Thoracic aorta (tissue), 2 donors: ENCODE measurements around the gene UQCC5. TPM values are rescaled to one million over a fixed set of nuclear protein-coding genes. Genes with fewer than 3 reads are reported as not detected.

Experiments
- ATAC-seq: fragments of 150-250 bp; one replicate; pipeline ENCODE4 v1.8.0; 2017; ENCODE audit warnings: low read depth; ENCODE audit not compliant: insufficient number of reproducible peaks, low FRiP score
- DNase-seq: peaks from one replicate; pipeline ENCODE4 v3.0.0-alpha.2; 2020; ENCODE audit warnings: low spot score
- H3K27ac ChIP-seq, 2 donors: fragments of 200-600 bp; sonication (generic); 1 replicate in 1 of 2; 2 replicates in 1 of 2; pipeline ENCODE4 v1.5.1; 2016; ENCODE audit warnings: mild to moderate bottlenecking in 2 of 2, moderate library complexity in 2 of 2
- H3K27me3 ChIP-seq: fragments of 200-600 bp; sonication (generic); replicated peaks from 2 replicates; pipeline ENCODE4 v1.6.0; 2016; ENCODE audit warnings: mild to moderate bottlenecking; ENCODE audit not compliant: insufficient read depth
- H3K36me3 ChIP-seq: fragments of 200-600 bp; sonication (generic); one replicate; pipeline ENCODE4 v1.5.1; 2016
- H3K4me1 ChIP-seq, 2 donors: fragments of 200-600 bp; sonication (generic); 1 replicate in 1 of 2; 2 replicates in 1 of 2; pipeline versions ENCODE4 v1.5.1 to v1.6.0; 2016; ENCODE audit warnings: low read depth in 2 of 2, mild to moderate bottlenecking in 1 of 2; ENCODE audit not compliant: control insufficient read depth in 1 of 2
- H3K4me3 ChIP-seq: fragments of 200-600 bp; sonication (generic); 2 replicates; pipeline ENCODE4 v1.5.1; 2016; ENCODE audit warnings: mild to moderate bottlenecking
- H3K9me3 ChIP-seq: fragments of 200-600 bp; sonication (generic); 2 replicates; pipeline ENCODE4 v1.5.1; 2016
- total RNA-seq, 2 donors: library from RNA; depleted of rRNA; stranded (reverse); fragments of >200 nt; gene quantifications; one replicate each; pipeline versions ENCODE4 v1.1.0 to v1.2.3, GENCODE V29; 2016
- TF ChIP-seq, protein P1 (sequence below): fragments of 200-600 bp; sonication (generic); IDR thresholded peaks from one replicate; pipeline ENCODE4 v1.5.1; 2019; ENCODE audit warnings: antibody characterized with exemption

The UQCC5 gene
- total RNA-seq, 2 donors from 2014 or later, result 0.95 to 8.7 TPM

DNA sequence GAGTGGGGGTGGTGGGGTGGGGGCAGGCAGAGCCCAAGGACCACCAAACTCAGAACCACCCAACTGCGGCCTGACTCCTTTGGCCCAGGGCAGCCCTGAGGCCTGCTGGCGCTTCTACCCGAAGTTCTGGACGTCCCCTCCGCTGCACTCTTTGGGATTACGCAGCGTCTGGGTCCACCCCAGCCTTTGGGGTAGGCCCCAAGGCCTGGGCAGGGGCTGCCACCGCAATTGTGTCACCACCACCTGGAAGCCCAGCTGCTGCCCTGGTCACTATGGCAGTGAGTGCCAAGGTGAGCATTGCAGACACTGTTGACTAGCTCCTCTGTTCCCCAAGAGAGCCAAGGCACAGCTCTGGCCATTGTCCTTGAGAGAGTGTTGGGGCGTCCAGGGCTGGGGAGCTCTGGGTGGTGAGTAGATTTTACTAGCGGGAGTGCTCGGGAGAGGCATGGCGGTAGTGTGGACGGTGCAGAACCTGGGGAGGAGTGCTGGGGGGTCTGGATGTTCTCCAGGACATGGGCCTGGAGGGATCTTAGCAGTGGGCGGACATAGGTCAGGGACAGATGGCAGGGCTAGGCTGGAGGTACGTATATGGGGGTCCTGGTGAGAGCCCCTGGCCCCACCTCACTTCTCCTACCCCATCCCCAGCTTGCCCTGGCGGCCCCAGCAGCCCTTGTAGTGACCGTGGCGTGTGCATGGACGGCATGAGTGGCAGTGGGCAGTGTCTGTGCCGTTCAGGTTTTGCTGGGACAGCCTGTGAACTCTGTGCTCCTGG is 15.5 kb upstream of the UQCC5 start:
- no peak overlapping the region for H3K4me3 ChIP-seq

DNA sequence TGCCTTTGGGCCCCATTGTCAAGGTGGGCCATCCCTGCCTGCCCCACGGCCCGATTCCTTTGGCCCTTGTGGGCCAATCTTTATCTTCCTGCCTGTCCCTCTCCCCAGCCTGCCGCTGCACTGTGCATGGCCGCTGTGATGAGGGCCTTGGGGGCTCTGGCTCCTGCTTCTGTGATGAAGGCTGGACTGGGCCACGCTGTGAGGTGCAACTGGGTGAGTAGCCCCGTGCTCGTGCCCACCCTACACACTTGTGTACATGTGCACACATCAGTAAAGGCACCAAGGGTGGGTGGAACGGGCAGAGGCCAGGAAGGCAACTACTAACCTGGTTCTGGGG is 14.9 kb upstream of the UQCC5 start:
- no peak overlapping the region for H3K4me3 ChIP-seq
- no peak for ATAC-seq
- H3K9me3 ChIP-seq, result no peaks in the 10 kb centered on the region
- peaks cover 5 to 14% of the 10 kb centered on the region in 2 donors for H3K4me1 ChIP-seq
- TF ChIP-seq, protein P1, sequence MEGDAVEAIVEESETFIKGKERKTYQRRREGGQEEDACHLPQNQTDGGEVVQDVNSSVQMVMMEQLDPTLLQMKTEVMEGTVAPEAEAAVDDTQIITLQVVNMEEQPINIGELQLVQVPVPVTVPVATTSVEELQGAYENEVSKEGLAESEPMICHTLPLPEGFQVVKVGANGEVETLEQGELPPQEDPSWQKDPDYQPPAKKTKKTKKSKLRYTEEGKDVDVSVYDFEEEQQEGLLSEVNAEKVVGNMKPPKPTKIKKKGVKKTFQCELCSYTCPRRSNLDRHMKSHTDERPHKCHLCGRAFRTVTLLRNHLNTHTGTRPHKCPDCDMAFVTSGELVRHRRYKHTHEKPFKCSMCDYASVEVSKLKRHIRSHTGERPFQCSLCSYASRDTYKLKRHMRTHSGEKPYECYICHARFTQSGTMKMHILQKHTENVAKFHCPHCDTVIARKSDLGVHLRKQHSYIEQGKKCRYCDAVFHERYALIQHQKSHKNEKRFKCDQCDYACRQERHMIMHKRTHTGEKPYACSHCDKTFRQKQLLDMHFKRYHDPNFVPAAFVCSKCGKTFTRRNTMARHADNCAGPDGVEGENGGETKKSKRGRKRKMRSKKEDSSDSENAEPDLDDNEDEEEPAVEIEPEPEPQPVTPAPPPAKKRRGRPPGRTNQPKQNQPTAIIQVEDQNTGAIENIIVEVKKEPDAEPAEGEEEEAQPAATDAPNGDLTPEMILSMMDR, result no peak
- H3K27ac ChIP-seq, result no peak overlapping the region
- H3K27me3 ChIP-seq, result no peaks in the 10 kb centered on the region
- DNase-seq, result no peak
- no peaks in the 10 kb centered on the region for H3K36me3 ChIP-seq

More for the DNA sequence above, 15.5 kb upstream of the UQCC5 start:
- TF ChIP-seq, protein P1, result no peak
- Histone ChIP-seq H3K36me3 (no peaks in the 10 kb centered on the region), H3K4me1 (peaks cover 5 to 14% of the 10 kb centered on the region in 2 donors), H3K27me3 (no peaks in the 10 kb centered on the region), H3K27ac (no peak overlapping the region), H3K9me3 (no peaks in the 10 kb centered on the region)
- no peak for DNase-seq
- ATAC-seq, result no peak

DNA sequence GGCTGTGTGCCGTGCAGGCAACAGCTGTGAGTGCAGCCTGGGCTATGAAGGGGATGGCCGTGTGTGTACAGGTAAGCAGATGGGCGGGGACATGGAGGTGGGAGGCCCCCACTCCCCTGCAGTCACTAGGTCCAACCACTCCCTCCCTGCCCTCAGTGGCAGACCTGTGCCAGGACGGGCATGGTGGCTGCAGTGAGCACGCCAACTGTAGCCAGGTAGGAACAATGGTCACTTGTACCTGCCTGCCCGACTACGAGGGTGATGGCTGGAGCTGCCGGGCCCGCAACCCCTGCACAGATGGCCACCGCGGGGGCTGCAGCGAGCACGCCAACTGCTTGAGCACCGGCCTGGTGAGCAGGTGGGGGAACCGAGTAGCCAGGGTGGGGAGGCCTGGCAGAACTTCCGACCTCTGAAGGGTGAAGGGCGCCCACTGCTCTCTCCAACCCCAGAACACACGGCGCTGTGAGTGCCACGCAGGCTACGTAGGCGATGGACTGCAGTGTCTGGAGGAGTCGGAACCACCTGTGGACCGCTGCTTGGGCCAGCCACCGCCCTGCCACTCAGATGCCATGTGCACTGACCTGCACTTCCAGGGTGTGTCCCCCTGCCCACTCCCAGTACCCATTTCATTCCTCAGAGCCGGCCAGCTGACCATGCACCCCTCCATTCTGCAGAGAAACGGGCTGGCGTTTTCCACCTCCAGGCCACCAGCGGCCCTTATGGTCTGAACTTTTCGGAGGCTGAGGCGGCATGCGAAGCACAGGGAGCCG is 14.3 kb upstream of the UQCC5 start:
- TF ChIP-seq, protein P1, result no peak
- no peaks in the 10 kb centered on the region for H3K27me3 ChIP-seq
- no peak overlapping the region for H3K27ac ChIP-seq
- H3K9me3 ChIP-seq, result no peaks in the 10 kb centered on the region
- no peak for DNase-seq
- H3K4me1 ChIP-seq, result peaks cover 5 to 14% of the 10 kb centered on the region in 2 donors
- no peak overlapping the region for H3K4me3 ChIP-seq
- no peak for ATAC-seq
- H3K36me3 ChIP-seq, result no peaks in the 10 kb centered on the region

GRCh38 chr3:52522651-52523251 is 13.7 kb upstream of the UQCC5 start:
- Histone ChIP-seq H3K36me3 (peaks cover 5% of the 10 kb centered on the region), H3K27me3 (no peaks in the 10 kb centered on the region), H3K9me3 (no peaks in the 10 kb centered on the region), H3K27ac (no peak overlapping the region), H3K4me1 (peaks cover 5 to 14% of the 10 kb centered on the region in 2 donors), H3K4me3 (no peak overlapping the region)
- DNase-seq (no peak), ATAC-seq (no peak)
- TF ChIP-seq, protein P1, result no peak
